ENCODE results near the gene NIF3L1.

DNA sequence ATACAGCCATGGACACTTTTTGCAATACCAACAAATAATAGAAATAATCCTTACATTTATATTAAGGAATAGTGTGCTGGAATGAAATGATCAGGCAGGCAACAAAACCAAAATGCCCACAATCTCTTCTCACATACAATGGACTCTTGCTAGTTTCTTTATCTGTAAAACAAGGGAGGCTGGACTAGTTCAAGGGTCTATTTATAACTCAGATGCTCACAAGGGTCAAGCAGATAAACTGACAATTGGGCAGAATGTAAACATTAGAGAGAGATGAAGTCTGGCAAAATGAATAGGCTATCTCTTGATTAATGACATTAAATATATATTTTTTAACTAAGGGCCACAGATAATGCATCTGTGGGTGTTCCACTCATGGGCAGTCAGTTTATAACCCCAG, 11.7 kb upstream of the NIF3L1 start:
- TF ChIP-seq, protein P1, sequence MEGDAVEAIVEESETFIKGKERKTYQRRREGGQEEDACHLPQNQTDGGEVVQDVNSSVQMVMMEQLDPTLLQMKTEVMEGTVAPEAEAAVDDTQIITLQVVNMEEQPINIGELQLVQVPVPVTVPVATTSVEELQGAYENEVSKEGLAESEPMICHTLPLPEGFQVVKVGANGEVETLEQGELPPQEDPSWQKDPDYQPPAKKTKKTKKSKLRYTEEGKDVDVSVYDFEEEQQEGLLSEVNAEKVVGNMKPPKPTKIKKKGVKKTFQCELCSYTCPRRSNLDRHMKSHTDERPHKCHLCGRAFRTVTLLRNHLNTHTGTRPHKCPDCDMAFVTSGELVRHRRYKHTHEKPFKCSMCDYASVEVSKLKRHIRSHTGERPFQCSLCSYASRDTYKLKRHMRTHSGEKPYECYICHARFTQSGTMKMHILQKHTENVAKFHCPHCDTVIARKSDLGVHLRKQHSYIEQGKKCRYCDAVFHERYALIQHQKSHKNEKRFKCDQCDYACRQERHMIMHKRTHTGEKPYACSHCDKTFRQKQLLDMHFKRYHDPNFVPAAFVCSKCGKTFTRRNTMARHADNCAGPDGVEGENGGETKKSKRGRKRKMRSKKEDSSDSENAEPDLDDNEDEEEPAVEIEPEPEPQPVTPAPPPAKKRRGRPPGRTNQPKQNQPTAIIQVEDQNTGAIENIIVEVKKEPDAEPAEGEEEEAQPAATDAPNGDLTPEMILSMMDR (IDR thresholded peaks at IDR 0.05): no peak
- TF ChIP-seq EZH2phosphoT487 (IDR thresholded peaks at IDR 0.05): no peak
